ENCODE measurements around the gene MIPOL1.

Gene MIPOL1

GRCh38 chr14:37587881-37588666 lies 390.3 kb downstream of the MIPOL1 start:
- no peak overlapping the region for H3K4me3 ChIP-seq (ENCODE audit: low read depth in 1 of 2, low read length in 1 of 2)
- H3K36me3 ChIP-seq: no peaks in the 10 kb centered on the region
- H3K27me3 ChIP-seq: peaks cover 100% of the 10 kb centered on the region
- TF ChIP-seq, protein P1, sequence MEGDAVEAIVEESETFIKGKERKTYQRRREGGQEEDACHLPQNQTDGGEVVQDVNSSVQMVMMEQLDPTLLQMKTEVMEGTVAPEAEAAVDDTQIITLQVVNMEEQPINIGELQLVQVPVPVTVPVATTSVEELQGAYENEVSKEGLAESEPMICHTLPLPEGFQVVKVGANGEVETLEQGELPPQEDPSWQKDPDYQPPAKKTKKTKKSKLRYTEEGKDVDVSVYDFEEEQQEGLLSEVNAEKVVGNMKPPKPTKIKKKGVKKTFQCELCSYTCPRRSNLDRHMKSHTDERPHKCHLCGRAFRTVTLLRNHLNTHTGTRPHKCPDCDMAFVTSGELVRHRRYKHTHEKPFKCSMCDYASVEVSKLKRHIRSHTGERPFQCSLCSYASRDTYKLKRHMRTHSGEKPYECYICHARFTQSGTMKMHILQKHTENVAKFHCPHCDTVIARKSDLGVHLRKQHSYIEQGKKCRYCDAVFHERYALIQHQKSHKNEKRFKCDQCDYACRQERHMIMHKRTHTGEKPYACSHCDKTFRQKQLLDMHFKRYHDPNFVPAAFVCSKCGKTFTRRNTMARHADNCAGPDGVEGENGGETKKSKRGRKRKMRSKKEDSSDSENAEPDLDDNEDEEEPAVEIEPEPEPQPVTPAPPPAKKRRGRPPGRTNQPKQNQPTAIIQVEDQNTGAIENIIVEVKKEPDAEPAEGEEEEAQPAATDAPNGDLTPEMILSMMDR (IDR thresholded peaks at IDR 0.05): no peak
- no peaks in the 10 kb centered on the region for H3K4me1 ChIP-seq (ENCODE audit: control insufficient read depth in 1 of 2, insufficient read depth in 1 of 2, low read depth in 1 of 2, low read length in 1 of 2)
- no peak overlapping the region for H3K27ac ChIP-seq
- H3K9me3 ChIP-seq: peaks cover 7% of the 10 kb centered on the region

DNA sequence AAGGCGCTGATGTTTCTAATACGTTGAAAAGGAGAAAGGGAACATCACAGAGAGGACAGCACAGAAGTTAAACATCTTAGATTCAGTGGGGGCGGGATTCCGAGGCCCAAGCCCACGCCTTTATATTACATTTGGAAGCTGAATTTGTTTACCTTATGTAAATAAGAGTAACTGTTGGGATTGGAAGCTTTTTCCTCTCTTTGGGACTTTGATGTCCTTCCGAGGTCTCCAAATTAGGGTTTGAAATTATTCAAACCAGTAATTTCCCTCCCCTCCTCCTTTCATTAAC lies 390.9 kb downstream of the MIPOL1 start:
- Histone ChIP-seq H3K27ac (no peak overlapping the region), H3K4me1 (ENCODE audit: control insufficient read depth in 1 of 2, insufficient read depth in 1 of 2, low read depth in 1 of 2, low read length in 1 of 2) (no peaks in the 10 kb centered on the region), H3K27me3 (peaks cover 100% of the 10 kb centered on the region), H3K9me3 (peaks cover 7% of the 10 kb centered on the region), H3K4me3 (ENCODE audit: low read depth in 1 of 2, low read length in 1 of 2) (no peak overlapping the region), H3K36me3 (no peaks in the 10 kb centered on the region)
- TF ChIP-seq, protein P1 (IDR thresholded peaks at IDR 0.05): no peak

- Histone ChIP-seq H3K36me3 (no peaks in the 10 kb centered on the region), H3K27me3 (peaks cover 100% of the 10 kb centered on the region), H3K4me3 (ENCODE audit: low read depth in 1 of 2, low read length in 1 of 2) (no peak overlapping the region), H3K4me1 (ENCODE audit: control insufficient read depth in 1 of 2, insufficient read depth in 1 of 2, low read depth in 1 of 2, low read length in 1 of 2) (no peaks in the 10 kb centered on the region), H3K9me3 (peaks cover 7% of the 10 kb centered on the region), H3K27ac (no peak overlapping the region)
- TF ChIP-seq, protein P1 (IDR thresholded peaks at IDR 0.05): no peak
These were observed 391.4 kb downstream of the MIPOL1 start for GRCh38 chr14:37588956-37589714.

DNA sequence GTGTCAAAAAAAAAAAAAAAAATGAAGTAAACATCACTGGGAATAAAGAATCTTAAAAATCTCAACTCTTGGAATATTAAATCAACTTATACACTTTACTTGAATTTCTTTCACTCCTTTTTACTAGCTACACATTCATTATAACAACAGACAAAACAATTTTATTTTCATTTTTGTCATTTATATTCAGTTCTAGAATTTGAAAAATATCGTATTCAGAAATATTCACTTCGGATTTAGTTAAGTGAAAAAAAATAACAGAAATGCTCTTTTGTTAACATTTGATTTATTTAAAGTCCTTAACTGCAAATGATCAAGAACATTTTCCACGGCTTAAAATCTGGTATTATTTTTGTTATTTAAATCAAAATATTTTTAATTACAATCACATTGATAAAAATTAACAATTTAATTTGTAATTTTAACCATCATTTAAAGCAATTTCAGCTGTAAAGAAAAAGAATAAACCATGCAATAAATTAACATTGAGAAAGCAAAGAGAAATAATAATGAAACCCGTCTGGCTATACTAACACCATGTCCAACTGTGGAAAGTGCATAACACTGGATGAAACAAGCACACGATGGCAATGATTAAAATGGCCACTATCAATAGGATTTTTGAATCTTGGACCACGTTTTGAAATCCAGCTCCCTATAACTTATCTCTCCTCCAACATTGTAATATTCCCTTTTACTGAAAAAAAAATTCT lies 392.1 kb downstream of the MIPOL1 start:
- Histone ChIP-seq H3K36me3 (no peaks in the 10 kb centered on the region), H3K4me1 (ENCODE audit: control insufficient read depth in 1 of 2, insufficient read depth in 1 of 2, low read depth in 1 of 2, low read length in 1 of 2) (no peaks in the 10 kb centered on the region), H3K4me3 (ENCODE audit: low read depth in 1 of 2, low read length in 1 of 2) (no peak overlapping the region), H3K9me3 (peaks cover 7% of the 10 kb centered on the region), H3K27ac (no peak overlapping the region), H3K27me3 (peaks cover 100% of the 10 kb centered on the region)
- TF ChIP-seq, protein P1 (IDR thresholded peaks at IDR 0.05): no peak

DNA sequence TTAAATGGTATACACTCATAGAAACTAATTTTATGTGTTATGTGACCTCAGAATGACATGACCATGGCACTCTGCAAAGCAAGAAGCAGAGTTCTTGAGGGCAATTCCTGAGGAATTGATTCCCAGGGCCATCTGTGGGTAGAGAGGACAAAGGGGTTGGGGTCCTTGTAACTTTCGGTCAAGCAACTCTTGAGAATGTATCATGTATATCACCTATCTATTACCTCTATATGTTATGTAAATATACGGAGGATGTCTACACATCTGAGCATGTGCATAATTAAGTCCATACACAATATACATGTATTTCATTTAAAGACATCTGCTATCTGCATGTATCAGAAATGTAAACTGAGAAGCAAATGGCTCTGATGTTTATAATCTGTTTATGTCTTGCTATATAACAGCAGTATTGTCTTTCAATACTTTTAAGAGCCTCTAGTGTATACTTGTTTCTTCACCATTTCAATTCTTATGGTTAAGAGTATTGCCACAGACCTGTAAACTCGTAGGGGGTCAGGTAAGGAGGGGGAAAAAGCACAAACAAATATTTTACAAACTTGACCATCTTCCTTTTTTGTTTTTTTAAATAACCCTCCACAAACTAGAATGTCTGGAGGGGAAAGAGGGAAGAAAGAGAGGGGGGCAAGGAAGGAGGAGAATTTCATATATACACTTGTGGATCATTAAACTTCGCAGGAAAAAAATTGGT lies 392.8 kb downstream of the MIPOL1 start:
- no peak overlapping the region for H3K27ac ChIP-seq
- H3K4me1 ChIP-seq (ENCODE audit: control insufficient read depth in 1 of 2, insufficient read depth in 1 of 2, low read depth in 1 of 2, low read length in 1 of 2): peaks cover 0 to 4% of the 10 kb centered on the region in 2 experiments
- peaks cover 7% of the 10 kb centered on the region for H3K9me3 ChIP-seq
- no peak overlapping the region for H3K4me3 ChIP-seq (ENCODE audit: low read depth in 1 of 2, low read length in 1 of 2)
- TF ChIP-seq, protein P1 (IDR thresholded peaks at IDR 0.05): no peak
- no peaks in the 10 kb centered on the region for H3K36me3 ChIP-seq
- peaks cover 100% of the 10 kb centered on the region for H3K27me3 ChIP-seq
